Activated CD8-positive, alpha-beta memory T cell treated with anti-CD3 and anti-CD28 coated beads, Interleukin-2, amount 50 U/mL, for 1 hour (primary cell): ENCODE data around the gene USE1.
A peak's percentile ranks its signal among the peaks of the same experiment; 100 is the strongest.
"Not testable (repeated sequence)": the region's sequence is repeated elsewhere in the genome, so short reads cannot be mapped to it uniquely, and the experiment has no call there.

ENCODE experiments used
- DNase-seq: peaks from one replicate; pipeline ENCODE4 v3.0.0-alpha.2; 2020; ENCODE audit errors: extremely low read depth

Gene USE1, protein sequence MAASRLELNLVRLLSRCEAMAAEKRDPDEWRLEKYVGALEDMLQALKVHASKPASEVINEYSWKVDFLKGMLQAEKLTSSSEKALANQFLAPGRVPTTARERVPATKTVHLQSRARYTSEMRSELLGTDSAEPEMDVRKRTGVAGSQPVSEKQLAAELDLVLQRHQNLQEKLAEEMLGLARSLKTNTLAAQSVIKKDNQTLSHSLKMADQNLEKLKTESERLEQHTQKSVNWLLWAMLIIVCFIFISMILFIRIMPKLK

DNA sequence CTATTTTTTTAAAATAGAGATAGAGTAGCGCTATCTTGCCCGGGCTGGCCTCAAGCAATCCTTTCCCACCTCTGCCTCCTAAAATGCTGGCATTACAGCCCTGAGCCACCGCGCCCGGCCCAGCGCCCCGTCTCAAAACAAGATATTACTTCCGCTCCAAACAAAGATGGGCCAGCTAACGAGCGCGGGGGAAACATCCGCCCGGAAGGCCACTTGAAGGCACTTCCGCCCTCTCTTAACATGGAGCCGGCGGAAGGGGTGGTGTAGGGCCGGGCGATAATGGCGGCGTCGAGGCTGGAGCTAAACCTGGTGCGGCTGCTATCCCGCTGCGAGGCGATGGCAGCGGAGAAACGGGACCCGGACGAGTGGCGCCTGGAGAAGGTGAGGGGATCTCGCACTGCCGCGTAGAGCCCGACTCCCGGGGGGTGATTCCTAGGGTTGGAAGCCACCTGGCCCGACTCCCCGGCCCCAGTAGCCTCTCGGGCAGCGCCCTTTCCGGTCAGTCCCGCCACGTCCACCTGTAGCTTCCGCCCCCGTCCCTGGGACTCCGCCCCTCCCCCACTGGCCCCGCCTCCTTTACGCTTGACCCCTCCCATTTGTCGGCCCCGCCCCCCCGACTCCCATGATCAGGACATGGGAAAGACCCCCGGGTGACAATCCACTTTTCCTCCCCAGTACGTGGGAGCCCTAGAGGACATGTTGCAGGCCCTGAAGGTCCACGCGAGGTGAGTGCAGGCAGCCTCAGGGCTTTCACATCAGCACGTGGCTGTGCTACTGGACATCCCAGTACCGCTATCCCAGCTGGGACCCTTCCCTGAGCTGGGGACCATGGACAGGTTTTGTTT is at the start of gene USE1:
Gene USE1, plus strand, starts transcription at position 231 of the 845 bp plus-strand sequence. Its CDS starts 49 bp downstream, at position 280.
- peak; percentile 71 for DNase-seq

DNA sequence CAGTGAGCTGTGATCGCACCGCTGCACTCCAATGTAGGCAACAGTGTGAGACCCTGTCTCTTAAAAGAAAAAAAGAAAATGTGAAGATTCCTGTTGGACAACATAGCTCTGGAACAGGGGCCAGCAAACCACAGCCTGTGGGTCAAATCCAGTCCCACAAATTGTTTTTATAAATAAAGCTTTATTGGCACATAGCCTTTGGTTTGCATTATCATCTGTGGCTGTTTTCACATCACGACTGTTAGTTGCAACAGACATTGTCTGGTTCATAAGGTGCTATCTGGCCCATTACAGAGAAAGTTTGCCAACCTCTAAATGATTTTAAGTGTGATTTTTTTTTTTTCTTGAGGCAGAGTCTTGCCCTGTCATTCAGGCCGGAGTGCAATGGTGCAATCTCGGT is 49.4 kb upstream of the USE1 start:
- DNase-seq = no peak

DNA sequence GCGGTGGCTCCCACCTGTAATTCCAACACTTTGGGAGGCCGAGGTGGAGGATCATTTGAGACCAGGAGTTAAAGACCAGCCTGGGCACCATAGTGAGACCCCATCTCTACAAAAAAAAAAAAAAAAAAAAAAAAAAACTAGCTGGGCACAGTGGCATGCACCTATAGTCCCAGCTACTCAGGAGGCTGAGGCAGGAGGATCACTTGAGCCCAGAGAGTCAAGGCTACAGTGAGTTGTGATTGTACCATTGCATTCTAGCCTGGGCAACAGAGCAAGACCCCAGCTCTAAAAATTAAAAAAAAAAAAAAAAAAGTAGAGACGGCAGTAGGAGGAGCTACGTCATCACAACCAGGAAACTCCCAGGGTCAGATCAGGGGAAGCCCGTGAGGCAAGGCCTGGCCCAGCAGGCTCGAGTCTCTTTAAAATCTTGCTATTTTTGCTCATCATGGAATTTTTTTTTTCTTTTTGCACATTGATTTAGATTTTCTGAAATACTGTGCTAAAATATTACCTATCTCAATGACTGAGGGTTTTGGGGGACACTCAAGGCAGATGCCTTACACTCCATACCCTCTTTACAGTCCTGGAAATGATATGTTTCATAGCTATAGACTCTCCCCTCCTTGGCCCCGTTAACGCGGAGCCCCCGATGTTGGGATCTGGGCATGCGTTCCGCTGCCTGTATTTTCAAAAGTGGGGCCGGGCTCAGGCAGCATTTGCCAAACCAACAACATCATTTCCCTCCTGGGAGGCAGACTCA is 44.4 kb upstream of the USE1 start:
- DNase-seq = no peak

DNA sequence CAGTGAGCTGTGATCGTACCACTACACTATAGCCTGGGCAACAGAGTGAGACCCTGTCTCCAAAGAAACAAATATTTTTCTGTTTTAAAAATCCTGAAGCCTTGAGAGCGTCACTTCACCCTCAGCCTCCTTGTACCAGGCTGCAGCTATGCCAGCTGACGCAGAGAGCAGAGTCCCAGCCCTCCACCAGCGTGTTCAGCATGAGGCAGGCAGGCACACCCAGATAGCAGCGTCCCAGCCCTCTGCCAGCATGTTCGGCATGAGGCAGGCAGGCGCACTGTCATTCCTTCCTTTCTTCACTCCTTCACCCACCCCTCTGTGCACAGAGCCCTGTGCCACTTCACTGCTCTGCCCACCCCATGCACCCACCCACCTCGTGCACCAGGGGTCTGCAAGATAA is 43.3 kb upstream of the USE1 start:
- DNase-seq = no peak

DNA sequence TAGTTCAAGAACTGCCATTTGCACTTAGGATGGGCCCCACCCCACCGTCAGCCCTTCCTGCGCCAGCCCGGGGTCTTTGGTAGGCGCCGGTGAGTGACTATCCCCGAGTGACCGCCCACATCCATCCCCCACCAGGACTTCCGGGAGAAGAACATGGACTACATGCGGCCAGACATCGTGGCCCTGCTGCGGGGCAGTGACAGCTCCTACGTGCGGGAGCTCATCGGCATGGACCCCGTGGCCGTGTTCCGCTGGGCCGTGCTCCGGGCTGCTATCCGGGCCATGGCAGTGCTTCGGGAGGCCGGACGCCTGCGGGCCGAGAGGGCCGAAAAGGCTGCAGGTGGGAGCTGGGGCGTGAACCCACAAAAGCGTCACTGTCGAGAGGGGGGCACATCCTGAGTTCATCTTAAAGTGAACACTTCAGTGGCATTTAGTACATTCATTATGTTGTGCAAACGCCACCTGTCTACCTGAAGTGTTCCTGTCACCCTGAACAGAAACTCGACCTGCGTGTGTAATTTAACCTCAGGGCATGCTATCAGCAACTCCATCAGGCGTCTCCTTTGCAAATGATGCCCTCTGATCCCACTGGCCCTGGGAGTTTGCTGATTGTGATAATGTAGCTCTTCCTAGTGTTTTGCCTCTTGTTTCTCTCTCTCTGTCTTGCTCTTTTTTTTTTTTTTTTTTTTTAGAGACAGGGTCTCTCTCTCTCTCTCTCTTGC is 42.4 kb upstream of the USE1 start:
- DNase-seq = no peak

DNA sequence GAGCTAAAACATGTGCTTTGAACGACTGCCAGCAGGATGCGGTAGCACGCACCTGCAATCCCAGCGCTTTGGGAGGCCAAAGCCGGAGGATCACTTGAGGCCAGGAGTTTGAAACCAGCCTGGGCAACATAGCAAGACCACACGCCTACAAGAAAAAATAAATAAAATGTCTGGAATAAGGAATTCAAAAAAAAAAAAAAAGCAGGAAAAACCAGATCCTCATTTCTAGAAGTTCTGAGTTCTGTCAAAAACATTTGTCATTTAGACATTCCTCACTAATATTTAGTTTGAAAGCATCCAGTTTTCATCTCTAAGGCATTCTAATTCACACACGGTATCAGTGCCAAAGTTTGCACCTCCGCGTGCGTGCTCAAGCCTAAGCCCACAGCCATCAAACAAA is 36.9 kb upstream of the USE1 start:
- DNase-seq = no peak

DNA sequence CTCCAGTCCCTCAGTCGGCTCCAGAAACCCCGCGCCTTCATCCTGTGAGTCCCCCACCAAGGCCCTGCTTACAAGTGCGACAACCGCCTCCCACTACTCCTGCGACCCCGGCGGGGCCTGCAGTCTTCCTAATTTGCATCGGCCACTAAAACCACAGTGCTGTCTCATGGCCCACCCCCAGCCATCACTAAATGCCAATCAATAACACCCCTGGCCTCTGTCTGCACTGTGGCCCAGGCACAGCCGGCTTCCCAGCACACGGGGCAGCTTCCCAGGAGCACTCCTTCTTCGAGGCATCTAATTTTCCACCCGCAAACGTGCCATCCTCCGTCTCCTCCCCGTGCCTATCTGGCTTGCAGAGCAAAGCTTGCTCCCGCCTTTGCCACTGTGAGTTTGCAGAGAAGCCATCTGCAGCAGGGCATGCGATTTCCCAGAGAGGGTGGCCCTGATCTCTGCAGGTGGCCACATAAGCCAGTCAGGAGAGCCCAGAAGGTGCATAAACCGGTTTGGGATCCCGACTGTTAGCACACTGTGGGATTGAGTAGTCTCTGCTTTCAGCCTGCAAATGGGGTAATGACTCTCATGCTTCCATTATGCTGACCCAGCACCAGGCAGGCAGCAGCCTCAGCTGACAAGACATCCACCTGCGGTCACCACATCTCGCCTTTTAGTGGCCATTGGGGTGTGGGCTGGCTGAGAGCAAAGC is 34.0 kb upstream of the USE1 start:
- DNase-seq = no peak

DNA sequence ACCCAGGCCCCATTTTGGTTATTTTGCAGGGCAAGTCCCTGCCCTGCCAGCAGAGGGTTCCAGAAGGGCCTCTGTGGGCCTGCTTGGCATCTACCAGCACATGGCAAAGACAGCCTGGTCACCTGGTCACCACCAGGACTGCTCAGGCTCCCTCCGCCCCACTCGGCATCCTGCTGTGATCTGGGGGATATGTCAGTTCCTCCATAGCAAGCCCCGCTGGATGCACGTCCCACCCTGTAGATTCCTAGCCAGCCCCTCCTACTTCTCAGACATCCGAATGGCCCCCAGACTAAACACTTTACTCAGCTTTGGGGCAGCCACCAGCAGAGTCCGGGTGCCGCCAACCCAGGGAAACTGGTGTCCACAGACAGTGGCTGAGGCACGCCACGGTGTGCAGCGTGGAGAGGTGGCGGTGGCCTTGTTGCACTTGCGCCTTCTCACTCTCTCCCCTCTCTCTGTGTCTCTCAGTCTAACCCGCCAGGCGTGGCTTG is 31.8 kb upstream of the USE1 start:
- no peak for DNase-seq

DNA sequence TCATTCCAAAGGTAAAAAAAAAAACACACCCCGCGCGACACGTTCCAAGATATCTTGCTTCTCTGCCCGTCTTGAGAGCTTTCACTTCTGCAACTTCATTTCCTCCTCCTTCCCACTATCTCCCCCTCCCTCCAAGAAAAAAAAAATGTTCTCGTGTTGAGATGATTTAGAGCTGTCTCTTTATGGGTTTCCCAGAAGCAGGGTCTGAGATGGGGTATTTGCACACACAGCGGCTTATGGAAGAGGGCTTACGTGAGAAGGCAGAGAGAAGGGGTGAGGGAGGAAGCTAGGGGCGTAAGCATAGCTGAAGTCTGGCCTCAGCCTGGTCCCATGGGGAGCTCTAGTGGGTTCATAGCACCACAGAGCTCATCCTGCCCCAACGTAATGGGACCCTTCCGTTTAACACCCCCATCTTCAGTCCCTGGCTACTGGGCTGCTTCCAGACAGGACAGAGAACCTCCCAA is 31.3 kb upstream of the USE1 start:
- no peak for DNase-seq

DNA sequence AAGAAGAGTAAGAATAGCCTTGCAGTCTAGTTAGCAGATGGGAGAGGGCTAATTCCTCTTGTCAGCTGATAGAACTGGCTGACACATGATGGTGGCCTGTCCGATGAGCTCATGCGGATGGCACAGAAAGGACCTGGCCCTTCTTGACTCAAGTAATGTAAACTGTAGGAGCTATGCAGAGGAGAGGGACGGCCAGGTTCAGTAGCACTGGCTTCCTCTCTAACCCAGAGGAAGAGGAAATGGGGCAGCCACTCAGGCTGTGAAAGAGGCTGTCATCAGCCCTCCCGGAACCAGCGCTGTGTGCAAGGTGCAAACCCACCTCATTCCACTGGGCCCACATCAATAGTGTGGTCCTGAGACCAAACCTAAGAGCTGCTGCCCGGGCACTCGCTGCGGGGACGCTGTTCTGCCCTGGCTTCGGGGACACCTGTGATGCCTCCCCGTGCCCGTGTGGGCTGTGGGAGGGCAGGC is 30.8 kb upstream of the USE1 start:
- DNase-seq = peak; percentile 43

DNA sequence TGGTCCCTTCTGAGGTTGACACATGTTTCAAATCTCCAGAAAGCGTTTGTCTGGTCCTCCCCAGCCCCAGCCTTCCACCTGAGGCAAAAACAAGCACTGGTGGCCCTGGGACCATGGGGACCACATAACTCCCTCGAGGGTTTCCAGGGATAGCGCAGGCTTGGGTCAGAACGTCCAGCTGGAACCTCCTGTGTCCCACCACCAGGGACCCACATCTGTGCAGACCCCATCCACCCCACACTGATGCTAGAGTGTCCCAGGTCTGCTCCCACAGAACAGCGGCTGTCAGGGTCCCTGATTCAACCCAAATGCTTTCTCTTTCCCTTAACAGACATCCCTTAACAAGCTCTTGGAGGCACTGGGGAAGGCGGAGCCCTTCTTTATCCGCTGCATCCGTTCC is 29.6 kb upstream of the USE1 start:
- DNase-seq = no peak

DNA sequence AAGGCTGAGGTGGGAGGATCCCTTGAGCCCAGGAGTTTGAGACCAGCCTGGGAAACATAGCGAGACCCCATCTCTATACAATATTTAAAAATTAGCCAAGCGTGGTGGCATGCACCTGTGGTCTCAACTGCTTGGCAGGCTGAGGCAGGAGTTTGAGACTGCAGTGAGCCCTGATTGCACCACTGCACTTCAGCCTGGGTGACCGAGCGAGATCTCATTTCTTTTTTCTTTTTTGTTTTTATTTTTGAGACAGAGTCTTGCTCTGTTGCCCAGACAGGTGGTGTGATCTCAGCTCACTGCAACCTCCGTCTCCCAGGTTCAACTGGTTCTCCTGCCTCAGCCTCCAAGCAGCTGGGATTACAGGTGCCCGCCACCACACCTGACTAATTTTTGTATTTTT is 23.4 kb upstream of the USE1 start:
- DNase-seq = not testable (repeated sequence)

DNA sequence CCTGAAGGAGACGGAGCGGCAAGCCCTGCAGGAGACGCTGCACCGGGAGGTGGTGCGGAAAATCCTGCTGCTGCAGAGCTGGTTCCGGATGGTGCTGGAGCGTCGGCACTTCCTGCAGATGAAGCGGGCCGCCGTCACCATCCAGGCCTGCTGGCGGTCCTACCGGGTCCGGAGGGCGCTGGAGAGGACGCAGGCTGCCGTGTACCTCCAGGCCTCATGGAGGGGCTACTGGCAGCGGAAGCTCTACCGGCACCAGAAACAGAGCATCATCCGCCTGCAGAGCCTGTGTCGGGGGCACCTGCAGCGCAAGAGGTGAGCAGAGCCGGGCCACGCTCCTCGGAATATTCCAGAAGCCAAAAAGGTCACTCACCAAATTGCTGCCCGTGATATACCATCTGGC is 22.4 kb upstream of the USE1 start:
- DNase-seq = no peak

DNA sequence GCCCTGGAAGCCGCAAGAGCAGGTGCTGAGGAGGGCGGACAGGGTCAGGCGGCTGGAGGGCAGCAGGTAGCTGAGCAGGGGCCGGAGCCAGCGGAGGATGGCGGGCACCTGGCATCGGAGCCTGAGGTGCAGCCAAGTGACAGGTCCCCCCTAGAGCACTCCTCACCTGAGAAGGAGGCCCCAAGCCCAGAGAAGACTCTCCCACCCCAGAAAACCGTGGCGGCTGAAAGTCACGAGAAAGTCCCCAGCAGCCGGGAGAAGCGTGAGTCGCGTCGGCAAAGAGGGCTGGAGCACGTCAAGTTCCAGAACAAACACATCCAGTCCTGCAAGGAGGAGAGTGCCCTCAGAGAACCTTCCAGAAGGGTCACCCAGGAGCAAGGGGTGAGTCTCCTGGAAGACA is 20.5 kb upstream of the USE1 start:
- DNase-seq = no peak

DNA sequence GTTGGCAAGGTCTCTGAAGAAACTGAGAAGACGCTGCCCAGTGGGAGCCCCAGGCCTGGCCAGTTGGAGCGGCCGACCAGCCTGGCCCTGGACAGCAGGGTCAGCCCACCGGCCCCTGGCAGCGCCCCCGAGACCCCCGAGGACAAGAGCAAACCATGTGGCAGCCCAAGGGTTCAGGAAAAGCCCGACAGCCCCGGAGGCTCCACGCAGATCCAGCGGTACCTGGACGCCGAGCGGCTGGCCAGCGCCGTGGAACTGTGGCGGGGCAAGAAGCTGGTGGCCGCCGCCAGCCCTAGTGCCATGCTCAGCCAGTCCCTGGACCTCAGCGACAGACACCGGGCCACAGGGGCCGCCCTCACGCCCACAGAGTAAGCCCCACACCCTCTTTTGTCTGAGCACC is 20.1 kb upstream of the USE1 start:
- DNase-seq = no peak

DNA sequence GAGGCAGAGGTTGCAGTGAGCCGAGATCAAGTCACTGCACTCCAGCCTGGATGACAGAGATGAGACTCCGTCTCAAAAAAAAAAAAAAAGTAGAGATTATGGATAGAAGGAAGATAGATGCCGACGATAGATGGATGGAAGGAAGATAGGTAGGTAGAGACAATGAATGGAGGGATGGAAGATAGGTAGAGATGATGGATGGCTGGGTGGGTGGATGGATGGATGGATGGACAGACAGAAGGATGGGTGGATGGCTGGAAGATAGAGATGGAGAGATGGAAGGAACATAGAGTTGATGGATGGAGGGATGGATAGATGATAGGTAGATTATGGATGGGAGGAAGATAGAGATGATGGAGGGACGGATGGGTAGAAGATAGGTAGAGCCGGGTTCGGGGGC is 18.5 kb upstream of the USE1 start:
- no peak for DNase-seq

DNA sequence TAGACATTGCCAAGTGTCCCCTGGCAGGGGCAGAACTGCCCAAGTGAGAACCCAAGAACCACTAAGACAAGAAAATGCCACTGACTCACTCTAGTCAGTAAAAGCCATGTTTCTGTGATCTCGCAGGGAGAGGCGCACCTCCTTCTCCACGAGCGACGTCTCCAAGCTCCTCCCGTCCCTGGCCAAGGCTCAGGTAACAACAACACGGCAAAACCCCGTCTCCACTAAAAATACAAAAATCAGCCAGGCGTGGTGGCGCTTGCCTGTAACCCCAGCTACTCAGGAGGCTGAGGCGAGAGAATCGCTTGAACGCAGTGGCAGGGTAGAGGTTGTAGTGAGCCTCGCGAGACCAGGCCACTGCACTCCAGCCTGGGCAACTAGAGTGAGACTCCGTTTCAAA is 17.5 kb upstream of the USE1 start:
- DNase-seq = no peak

DNA sequence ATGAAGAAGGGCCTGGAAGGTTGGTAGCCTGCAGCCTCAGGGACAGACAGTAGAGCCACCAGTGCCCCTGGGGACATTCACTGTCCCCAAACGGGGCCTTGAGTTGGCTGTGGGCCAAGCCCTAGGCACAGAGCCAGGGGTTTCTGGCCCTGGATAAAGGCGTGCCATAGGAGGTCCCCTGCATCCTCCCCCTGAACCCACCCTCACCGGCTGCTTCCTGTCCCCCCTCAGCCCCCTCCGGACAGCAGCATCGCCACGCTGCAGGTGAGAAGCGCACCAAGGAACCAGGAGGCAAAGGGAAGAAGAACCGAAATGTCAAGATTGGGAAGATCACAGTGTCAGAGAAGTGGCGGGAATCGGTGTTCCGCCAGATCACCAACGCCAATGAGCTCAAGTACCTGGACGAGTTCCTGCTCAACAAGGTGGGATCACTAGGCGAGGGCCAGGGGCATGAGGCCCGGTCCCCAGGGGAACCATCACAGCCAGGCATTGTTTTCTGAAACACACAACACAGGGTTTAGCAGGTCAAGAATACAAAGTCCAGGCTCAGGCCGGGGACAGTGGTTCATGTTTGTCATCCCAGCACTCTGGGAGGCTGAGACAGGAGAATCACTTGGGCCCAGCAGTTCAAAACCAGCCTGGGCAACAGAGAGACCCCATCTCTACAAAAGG is 14.6 kb upstream of the USE1 start:
- DNase-seq = no peak

DNA sequence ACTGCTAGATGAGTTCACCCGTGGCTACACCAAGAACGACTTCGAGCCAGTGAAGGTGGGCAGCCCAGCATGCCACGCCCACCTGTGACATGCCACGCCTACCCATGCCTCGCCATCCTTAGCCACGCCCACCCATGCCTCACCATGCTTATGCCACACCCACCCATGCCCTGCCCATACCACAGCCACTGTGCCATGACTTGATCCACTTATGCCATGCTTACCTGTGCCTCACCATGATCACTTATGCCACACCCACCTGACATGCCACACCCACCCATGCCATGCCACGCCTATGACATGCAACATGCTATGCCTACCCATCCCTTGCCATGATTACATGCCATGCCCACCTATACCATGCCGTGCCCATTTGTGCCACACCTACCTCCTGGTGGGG is 12.9 kb upstream of the USE1 start:
- DNase-seq = no peak

DNA sequence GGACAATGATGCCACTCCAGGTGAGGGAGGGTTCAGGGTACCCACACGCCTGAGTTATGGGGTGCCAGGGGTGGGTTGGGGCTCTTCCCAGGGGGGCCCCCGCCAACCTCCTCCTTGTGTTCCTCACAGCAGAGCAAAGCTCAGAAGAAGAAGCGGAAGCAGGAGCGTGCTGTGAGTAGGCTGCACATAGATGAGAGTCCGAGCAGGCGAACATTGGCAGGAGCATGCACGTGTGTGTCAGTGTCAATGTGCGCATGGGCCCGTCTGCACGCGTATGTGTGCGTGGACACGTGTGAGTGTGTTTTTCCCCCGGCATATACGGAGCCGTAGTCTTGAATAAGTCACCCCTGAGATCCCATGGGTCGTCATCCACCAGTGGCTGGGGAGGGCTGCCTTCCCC is 12.4 kb upstream of the USE1 start:
- no peak for DNase-seq
